PC-3 (cell line): ENCODE results near the gene SERPINI2. TPM values are rescaled to one million over a fixed set of nuclear protein-coding genes. Genes with fewer than 3 reads are reported as not detected.

Experiments
- ATAC-seq: fragments of 200-7000 bp; cut with Tn5 transposase; 2 replicates; pipeline ENCODE4 v1.9.1; 2020; ENCODE audit warnings: mild to moderate bottlenecking, moderate library complexity
- BruUV-seq: library from RNA; stranded (reverse); fragments of 400-500 nt; replicated peaks from 2 replicates; lab custom pipeline; 2021; lab: Mats Ljungman, UMichigan
- CTCF ChIA-PET: fragments of 300-600 bp; sonication (Branson Sonifier 250); formaldehyde crosslinking; loops from one replicate; lab custom pipeline; 2022; ENCODE audit warnings: antibody characterized with exemption; lab: Charles Lee
- POLR2A ChIA-PET: fragments of 300-600 bp; sonication (Branson Sonifier 250); formaldehyde crosslinking; loops from one replicate; lab custom pipeline; 2022; ENCODE audit warnings: antibody characterized with exemption; ENCODE audit not compliant: unreplicated experiment; lab: Charles Lee
- DNase-seq: peaks from one replicate; pipeline ENCODE4 v3.0.0-alpha.2; 2015
- H2AFZ ChIP-seq: fragments of 300-600 bp; sonication (generic); 2 replicates; pipeline ENCODE4 v1.6.0; 2016; ENCODE audit warnings: antibody characterized with exemption, low read length
- H3F3A ChIP-seq: fragments of 300-600 bp; sonication (generic); one replicate; pipeline ENCODE4 v1.6.0; 2017; ENCODE audit warnings: antibody characterized with exemption, low read length, control low read depth, mild to moderate bottlenecking; ENCODE audit not compliant: unreplicated experiment
- H3K27ac ChIP-seq: fragments of 300-600 bp; sonication (generic); 2 replicates; pipeline ENCODE4 v1.5.1; 2016; ENCODE audit warnings: mild to moderate bottlenecking, low read length
- H3K27me3 ChIP-seq: fragments of 300-600 bp; sonication (generic); 2 replicates; pipeline ENCODE4 v1.6.1; 2016; ENCODE audit warnings: low read length, mixed read lengths
- H3K36me3 ChIP-seq: fragments of 300-600 bp; sonication (generic); 2 replicates; pipeline ENCODE4 v1.6.1; 2016; ENCODE audit warnings: low read depth, mixed run types, low read length, mixed read lengths
- H3K4me1 ChIP-seq: fragments of 300-600 bp; sonication (generic); 2 replicates; pipeline ENCODE4 v1.5.1; 2016; ENCODE audit warnings: low read length; ENCODE audit not compliant: insufficient read depth
- H3K4me2 ChIP-seq: fragments of 300-600 bp; sonication (generic); 2 replicates; pipeline ENCODE4 v1.6.0; 2016; ENCODE audit warnings: low read length
- H3K4me3 ChIP-seq: fragments of 300-600 bp; sonication (generic); 2 replicates; pipeline ENCODE4 v1.5.1; 2016; ENCODE audit warnings: mild to moderate bottlenecking, low read length, mixed read lengths
- H3K79me2 ChIP-seq: fragments of 300-600 bp; sonication (generic); 2 replicates; pipeline ENCODE4 v1.6.1; 2017; ENCODE audit warnings: low read length, mixed read lengths
- H3K9ac ChIP-seq: fragments of 300-600 bp; sonication (generic); 2 replicates; pipeline ENCODE4 v1.6.0; 2016; ENCODE audit warnings: mild to moderate bottlenecking, low read length
- H3K9me2 ChIP-seq: fragments of 300-600 bp; sonication (generic); replicated peaks from 2 replicates; pipeline ENCODE4 v1.6.1; 2016; ENCODE audit warnings: mixed run types, low read length, mixed read lengths
- H3K9me3 ChIP-seq: fragments of 300-600 bp; sonication (generic); 2 replicates; pipeline ENCODE4 v1.6.1; 2016; ENCODE audit warnings: low read length, mixed read lengths
- H4K20me1 ChIP-seq: fragments of 300-600 bp; sonication (generic); 2 replicates; pipeline ENCODE4 v1.6.1; 2016; ENCODE audit warnings: low read length, mixed read lengths
- CTCF ChIP-seq: fragments of 300-600 bp; sonication (generic); conservative IDR thresholded peaks from 2 replicates; pipeline ENCODE4 v1.5.1; 2017; ENCODE audit warnings: antibody characterized with exemption, low read depth, mild to moderate bottlenecking, low read length
- EZH2 ChIP-seq: fragments of 300-600 bp; sonication (generic); IDR thresholded peaks from one replicate; pipeline ENCODE4 v1.6.1; 2017; ENCODE audit warnings: antibody characterized with exemption, mild to moderate bottlenecking, low read length; ENCODE audit not compliant: unreplicated experiment
- EZH2phosphoT487 ChIP-seq: fragments of 300-600 bp; sonication (generic); IDR thresholded peaks from 2 replicates; pipeline ENCODE4 v1.6.1; 2018; ENCODE audit warnings: mild to moderate bottlenecking, antibody characterized with exemption, low read length, borderline replicate concordance
- intact Hi-C: fragments of 100-400 bp; cut with micrococcal nuclease; formaldehyde crosslinking; loops from 2 replicates; pipeline ENCODE4 v1.9.0; 2023
- total RNA-seq: library from RNA; depleted of rRNA; stranded (reverse); fragments of >200 nt; gene quantifications from 2 replicates; pipeline ENCODE4 v1.2.3, GENCODE V29; 2014

Gene SERPINI2
- total RNA-seq, 1 experiment from 2014 or later, result not detected

- POLR2A ChIA-PET, result interaction anchor here (0.5 kb wide), 1 partner anchor 11 kb away, joined by 15 read pairs; no protein-coding TSS in a partner anchor
- H2AFZ ChIP-seq, result no peak overlapping the region
- no peak overlapping the region for H3K4me3 ChIP-seq
- no TSS peak for BruUV-seq
- no peaks in the 10 kb centered on the region for H4K20me1 ChIP-seq
- ATAC-seq, result no peak
- H3K4me1 ChIP-seq, result no peaks in the 10 kb centered on the region
- no peak for DNase-seq
- intact Hi-C loops, result no loop called here
- no peaks in the 10 kb centered on the region for H3K27me3 ChIP-seq
- no peak overlapping the region for H3K27ac ChIP-seq
- TF ChIP-seq EZH2 (no peak), CTCF (no peak), EZH2phosphoT487 (no peak)
- no peaks in the 10 kb centered on the region for H3F3A ChIP-seq
- H3K36me3 ChIP-seq, result no peaks in the 10 kb centered on the region
- H3K9me2 ChIP-seq, result no peaks in the 10 kb centered on the region
- no peak overlapping the region for H3K4me2 ChIP-seq
- no peaks in the 10 kb centered on the region for H3K9me3 ChIP-seq
- H3K9ac ChIP-seq, result no peak overlapping the region
- no peaks in the 10 kb centered on the region for H3K79me2 ChIP-seq
- CTCF ChIA-PET, result no interaction called here
Observed at GRCh38 chr3:167507954-167508353, 34.1 kb upstream of the SERPINI2 start.

- 0 out of 2 replicates have a peak, but pooled peaks cover 3% of the 10 kb centered on the region for H3K27me3 ChIP-seq
- no peak for DNase-seq
- no peak overlapping the region for H2AFZ ChIP-seq
- H3K4me1 ChIP-seq, result no peaks in the 10 kb centered on the region
- H3K79me2 ChIP-seq, result no peaks in the 10 kb centered on the region
- no peaks in the 10 kb centered on the region for H4K20me1 ChIP-seq
- ChIA-PET POLR2A (no interaction called here), CTCF (no interaction called here)
- intact Hi-C loops, result no loop called here
- H3F3A ChIP-seq, result no peaks in the 10 kb centered on the region
- no peak overlapping the region for H3K9ac ChIP-seq
- no peak overlapping the region for H3K4me3 ChIP-seq
- no peaks in the 10 kb centered on the region for H3K9me3 ChIP-seq
- no peak overlapping the region for H3K27ac ChIP-seq
- no peak for TF ChIP-seq EZH2
- TF ChIP-seq CTCF, result no peak
- TF ChIP-seq EZH2phosphoT487, result no peak
- H3K36me3 ChIP-seq, result no peaks in the 10 kb centered on the region
- BruUV-seq, result no TSS peak
- no peaks in the 10 kb centered on the region for H3K9me2 ChIP-seq
- ATAC-seq, result no peak
- H3K4me2 ChIP-seq, result no peak overlapping the region
Observed at GRCh38 chr3:167502401-167502800, 28.6 kb upstream of the SERPINI2 start.

GRCh38 chr3:167501941-167502340 is 28.1 kb upstream of the SERPINI2 start:
- CTCF ChIA-PET, result no interaction called here
- BruUV-seq, result no TSS peak
- no peak overlapping the region for H3K4me2 ChIP-seq
- no peaks in the 10 kb centered on the region for H3K36me3 ChIP-seq
- DNase-seq (no peak), ATAC-seq (no peak)
- no peaks in the 10 kb centered on the region for H4K20me1 ChIP-seq
- no peak overlapping the region for H2AFZ ChIP-seq
- intact Hi-C loops, result no loop called here
- POLR2A ChIA-PET, result no interaction called here
- H3K9me3 ChIP-seq, result no peaks in the 10 kb centered on the region
- no peaks in the 10 kb centered on the region for H3K9me2 ChIP-seq
- H3F3A ChIP-seq, result no peaks in the 10 kb centered on the region
- H3K79me2 ChIP-seq, result no peaks in the 10 kb centered on the region
- H3K27ac ChIP-seq, result no peak overlapping the region
- H3K9ac ChIP-seq, result no peak overlapping the region
- TF ChIP-seq EZH2 (no peak), EZH2phosphoT487 (no peak)
- no peaks in the 10 kb centered on the region for H3K4me1 ChIP-seq
- no peak overlapping the region for H3K4me3 ChIP-seq
- 0 out of 2 replicates have a peak, but pooled peaks cover 3% of the 10 kb centered on the region for H3K27me3 ChIP-seq
